ENCODE results near the gene SH3RF3.

SH3RF3 gene

DNA sequence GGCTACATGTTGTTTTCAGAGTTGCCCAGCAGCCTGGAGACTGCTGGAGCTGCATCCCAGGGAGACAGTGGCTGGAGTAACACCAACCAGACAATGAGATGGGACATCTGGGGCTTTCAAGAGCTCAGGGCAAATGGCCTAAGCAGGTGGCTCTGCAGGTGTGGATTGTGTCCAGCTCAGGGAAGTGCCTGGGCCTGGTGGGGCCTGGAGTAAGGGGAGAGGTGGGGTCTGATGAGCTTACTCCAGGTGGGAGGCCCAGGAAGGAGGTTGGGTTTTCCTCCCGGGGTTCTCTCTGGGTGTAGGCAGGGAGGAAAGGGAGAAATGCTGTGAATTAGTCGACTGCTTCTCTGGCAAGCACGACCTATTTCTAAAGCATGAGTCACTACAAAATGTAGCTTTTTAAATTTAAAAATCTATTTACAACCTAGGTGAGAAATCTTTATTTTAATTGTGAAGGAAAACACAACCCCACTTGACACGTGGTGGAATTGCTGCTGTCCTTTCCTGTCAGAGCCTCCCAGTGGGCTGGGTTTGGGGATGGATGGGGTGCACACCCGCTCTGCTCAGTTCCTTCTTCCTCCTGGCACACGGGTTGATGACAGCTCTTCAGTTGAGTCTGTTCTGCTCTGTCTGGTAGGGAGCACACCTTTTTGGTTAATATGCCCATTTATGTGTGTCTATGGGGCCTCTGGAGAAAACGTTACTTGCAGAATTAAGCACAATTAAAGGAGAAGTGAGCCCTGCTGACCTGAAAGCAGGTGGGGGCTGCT, 81.6 kb downstream of the SH3RF3 start:
- Histone ChIP-seq H3K4me1 (ENCODE audit: insufficient read depth, poor library complexity, severe bottlenecking) (peaks cover 38% of the 10 kb centered on the region), H3K27ac (ENCODE audit: poor library complexity, severe bottlenecking) (peak overlapping the region; percentile 78), H3K36me3 (ENCODE audit: low read depth) (no peaks in the 10 kb centered on the region), H3K9me3 (ENCODE audit: severe bottlenecking) (no peaks in the 10 kb centered on the region), H3K27me3 (ENCODE audit: insufficient read depth, poor library complexity, severe bottlenecking) (no peaks in the 10 kb centered on the region), H3K4me3 (ENCODE audit: severe bottlenecking) (no peak overlapping the region)
- DNase-seq (ENCODE audit: low spot score) (no peak), ATAC-seq (ENCODE audit: low read depth) (no peak)
- TF ChIP-seq, protein P1, sequence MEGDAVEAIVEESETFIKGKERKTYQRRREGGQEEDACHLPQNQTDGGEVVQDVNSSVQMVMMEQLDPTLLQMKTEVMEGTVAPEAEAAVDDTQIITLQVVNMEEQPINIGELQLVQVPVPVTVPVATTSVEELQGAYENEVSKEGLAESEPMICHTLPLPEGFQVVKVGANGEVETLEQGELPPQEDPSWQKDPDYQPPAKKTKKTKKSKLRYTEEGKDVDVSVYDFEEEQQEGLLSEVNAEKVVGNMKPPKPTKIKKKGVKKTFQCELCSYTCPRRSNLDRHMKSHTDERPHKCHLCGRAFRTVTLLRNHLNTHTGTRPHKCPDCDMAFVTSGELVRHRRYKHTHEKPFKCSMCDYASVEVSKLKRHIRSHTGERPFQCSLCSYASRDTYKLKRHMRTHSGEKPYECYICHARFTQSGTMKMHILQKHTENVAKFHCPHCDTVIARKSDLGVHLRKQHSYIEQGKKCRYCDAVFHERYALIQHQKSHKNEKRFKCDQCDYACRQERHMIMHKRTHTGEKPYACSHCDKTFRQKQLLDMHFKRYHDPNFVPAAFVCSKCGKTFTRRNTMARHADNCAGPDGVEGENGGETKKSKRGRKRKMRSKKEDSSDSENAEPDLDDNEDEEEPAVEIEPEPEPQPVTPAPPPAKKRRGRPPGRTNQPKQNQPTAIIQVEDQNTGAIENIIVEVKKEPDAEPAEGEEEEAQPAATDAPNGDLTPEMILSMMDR (IDR thresholded peaks at IDR 0.05; ENCODE audit: poor library complexity, severe bottlenecking), result no peak

DNA sequence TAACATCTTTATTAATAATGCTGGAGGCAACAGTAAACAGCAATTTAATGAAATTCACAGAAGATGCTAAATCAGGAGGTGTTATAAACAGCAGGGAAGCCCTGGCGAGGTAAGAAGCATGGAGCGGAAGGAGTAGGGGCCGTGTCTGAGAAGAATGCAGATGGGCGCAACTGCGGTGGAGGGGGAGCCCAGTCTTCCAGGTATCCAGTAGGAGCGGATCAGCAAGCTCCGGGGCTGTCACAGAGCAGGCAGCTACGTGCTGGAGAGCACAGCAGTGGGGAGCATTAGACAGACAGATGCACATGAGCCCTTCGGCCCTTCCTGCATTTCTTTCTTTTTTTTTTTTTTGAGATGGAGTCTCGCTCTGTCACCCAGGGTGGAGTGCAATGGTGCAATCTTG, 82.3 kb downstream of the SH3RF3 start:
- no peak overlapping the region for H3K4me3 ChIP-seq (ENCODE audit: severe bottlenecking)
- no peaks in the 10 kb centered on the region for H3K36me3 ChIP-seq (ENCODE audit: low read depth)
- ATAC-seq (ENCODE audit: low read depth), result no peak
- H3K9me3 ChIP-seq (ENCODE audit: severe bottlenecking), result no peaks in the 10 kb centered on the region
- H3K27me3 ChIP-seq (ENCODE audit: insufficient read depth, poor library complexity, severe bottlenecking), result no peaks in the 10 kb centered on the region
- TF ChIP-seq, protein P1 (IDR thresholded peaks at IDR 0.05; ENCODE audit: poor library complexity, severe bottlenecking), result no peak
- peaks cover 38% of the 10 kb centered on the region for H3K4me1 ChIP-seq (ENCODE audit: insufficient read depth, poor library complexity, severe bottlenecking)
- no peak for DNase-seq (ENCODE audit: low spot score)
- H3K27ac ChIP-seq (ENCODE audit: poor library complexity, severe bottlenecking), result no peak overlapping the region

DNA sequence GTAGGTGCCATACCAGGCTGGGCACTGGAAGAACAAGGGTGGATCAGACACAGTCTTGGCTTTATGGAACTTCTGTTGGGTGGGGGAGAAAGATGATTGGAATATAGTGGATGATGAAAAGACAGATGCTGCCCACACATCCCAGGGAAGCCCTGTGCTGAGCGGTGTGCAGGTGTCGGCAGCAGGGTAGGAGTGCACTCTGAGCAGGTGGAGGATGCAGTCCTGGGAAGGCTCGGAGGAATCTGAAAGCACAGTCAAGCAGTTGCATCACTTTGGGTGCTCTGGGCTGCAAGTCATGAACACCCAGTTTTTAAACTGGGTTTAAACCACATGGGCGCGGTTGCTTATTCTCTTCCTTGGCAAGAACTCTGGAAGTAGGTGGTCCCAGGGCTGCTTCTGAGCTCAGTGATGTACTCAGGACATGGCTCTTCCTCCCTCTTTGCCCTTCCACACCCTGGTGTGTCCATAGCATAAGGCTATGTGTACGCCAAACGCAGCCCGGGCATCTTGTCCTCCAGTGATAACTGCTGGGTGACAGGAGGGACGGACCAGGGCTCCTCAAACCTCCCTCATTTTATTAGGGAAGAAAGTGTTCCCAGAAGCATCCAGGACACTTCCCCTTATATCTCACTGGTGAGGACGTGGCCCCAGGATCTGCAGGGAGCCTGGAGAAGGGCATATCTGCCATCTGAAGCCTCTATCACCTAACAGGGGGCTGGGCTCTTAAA, 84.0 kb downstream of the SH3RF3 start:
- peaks cover 38% of the 10 kb centered on the region for H3K4me1 ChIP-seq (ENCODE audit: insufficient read depth, poor library complexity, severe bottlenecking)
- TF ChIP-seq, protein P1 (IDR thresholded peaks at IDR 0.05; ENCODE audit: poor library complexity, severe bottlenecking), result no peak
- ATAC-seq (ENCODE audit: low read depth) (no peak), DNase-seq (ENCODE audit: low spot score) (no peak)
- peak overlapping the region; percentile 51 for H3K27ac ChIP-seq (ENCODE audit: poor library complexity, severe bottlenecking)
- no peaks in the 10 kb centered on the region for H3K36me3 ChIP-seq (ENCODE audit: low read depth)
- H3K9me3 ChIP-seq (ENCODE audit: severe bottlenecking), result no peaks in the 10 kb centered on the region
- H3K27me3 ChIP-seq (ENCODE audit: insufficient read depth, poor library complexity, severe bottlenecking), result no peaks in the 10 kb centered on the region
- H3K4me3 ChIP-seq (ENCODE audit: severe bottlenecking), result no peak overlapping the region

DNA sequence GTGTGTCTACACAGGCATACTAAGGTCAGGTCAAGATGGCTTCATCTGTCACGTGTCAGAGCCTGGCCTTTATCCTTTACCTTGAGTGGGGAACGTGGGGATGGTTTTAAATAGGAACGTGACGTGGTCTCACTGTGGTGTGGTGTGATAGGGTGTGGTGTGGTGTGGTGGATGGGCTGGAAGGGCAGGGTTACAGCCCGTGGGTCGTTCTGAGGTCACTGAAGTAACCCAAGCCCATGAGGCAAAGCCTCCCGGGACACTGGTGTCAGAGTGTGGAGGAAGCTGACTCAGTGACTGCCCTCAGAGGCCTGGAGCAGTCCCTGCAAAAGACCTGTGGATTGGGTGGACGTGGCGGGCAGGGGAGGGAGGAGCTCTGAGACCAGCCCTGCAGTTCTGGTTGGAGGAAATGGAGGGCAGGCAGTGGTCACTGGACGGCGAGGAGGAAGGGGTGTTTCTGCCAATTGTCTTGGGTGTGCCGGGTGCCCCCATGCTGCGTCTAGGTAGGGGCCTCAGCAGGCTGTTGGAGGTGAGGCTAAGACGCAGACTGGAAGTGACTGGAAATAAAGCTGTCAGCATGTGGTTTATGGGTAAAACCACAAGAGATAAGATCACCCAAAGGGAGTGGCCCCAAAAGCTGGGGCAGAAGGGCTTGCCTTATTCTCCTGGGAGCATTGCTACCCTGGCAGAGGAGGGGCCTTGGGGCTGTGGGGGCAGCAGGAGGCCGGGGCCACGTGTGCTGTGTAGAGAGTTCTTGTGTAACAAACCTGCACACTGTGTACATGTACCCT, 84.8 kb downstream of the SH3RF3 start:
- ATAC-seq (ENCODE audit: low read depth), result peak; percentile 79
- TF ChIP-seq, protein P1 (IDR thresholded peaks at IDR 0.05; ENCODE audit: poor library complexity, severe bottlenecking), result no peak
- Histone ChIP-seq H3K4me1 (ENCODE audit: insufficient read depth, poor library complexity, severe bottlenecking) (peaks cover 34% of the 10 kb centered on the region), H3K27me3 (ENCODE audit: insufficient read depth, poor library complexity, severe bottlenecking) (no peaks in the 10 kb centered on the region), H3K4me3 (ENCODE audit: severe bottlenecking) (no peak overlapping the region), H3K36me3 (ENCODE audit: low read depth) (no peaks in the 10 kb centered on the region), H3K9me3 (ENCODE audit: severe bottlenecking) (no peaks in the 10 kb centered on the region), H3K27ac (ENCODE audit: poor library complexity, severe bottlenecking) (peak overlapping the region; percentile 51)
- peak; percentile 76 for DNase-seq (ENCODE audit: low spot score)

Data from RWPE2 (cell line).